HEK293 (cell line): ENCODE data around the gene EPAS1.

ENCODE experiments used
- CTCF ChIA-PET: fragments of 350-600 bp; formaldehyde crosslinking; extraction: SDS; loops from one replicate; lab custom pipeline; 2021; ENCODE audit warnings: antibody characterized with exemption; lab: Yijun Ruan, JAX
- POLR2A ChIA-PET: fragments of 300-600 bp; formaldehyde crosslinking; extraction: SDS; loops from one replicate; lab custom pipeline; 2020; ENCODE audit warnings: antibody characterized with exemption, inconsistent platforms; lab: Yijun Ruan, JAX
- H3K27ac ChIP-seq: fragments of 200-500 bp; sonication (Bioruptor generic); 2 replicates; pipeline ENCODE4 v1.5.1; 2014; ENCODE audit warnings: low read depth, low read length, control low read depth, inconsistent platforms; ENCODE audit errors: extremely low read depth
- H3K36me3 ChIP-seq, 2 experiments: fragments of 200-500 bp in 1 of 2; sonication (Bioruptor generic) in 1 of 2; 1 replicate in 1 of 2; 2 replicates in 1 of 2; pipeline ENCODE4 v1.5.1; 2014 to 2017; ENCODE audit warnings: inconsistent platforms in 2 of 2, low read length in 2 of 2; ENCODE audit not compliant: control insufficient read depth in 2 of 2, insufficient read depth in 1 of 2
- H3K4me1 ChIP-seq: fragments of 200-500 bp; sonication (Bioruptor generic); 2 replicates; pipeline ENCODE4 v1.5.1; 2014; ENCODE audit warnings: mild to moderate bottlenecking, low read length, inconsistent platforms; ENCODE audit not compliant: control insufficient read depth, insufficient read depth
- H3K4me3 ChIP-seq: 2 replicates; pipeline ENCODE4 v1.5.1; 2011; ENCODE audit warnings: low read depth, mild to moderate bottlenecking, control low read depth, low read length, moderate library complexity
- H3K9me3 ChIP-seq: fragments of 200-500 bp; sonication (Bioruptor generic); 2 replicates; pipeline ENCODE4 v1.5.1; 2014; ENCODE audit warnings: low read depth, low read length, inconsistent platforms; ENCODE audit not compliant: control insufficient read depth, insufficient read depth
- REPIN1 ChIP-seq: fragments of 450-650 bp; formaldehyde crosslinking; IDR thresholded peaks from 2 replicates; pipeline ENCODE4 v1.5.1; 2017; ENCODE audit warnings: missing biosample characterization, missing genetic modification characterization, low read depth
- WT1 ChIP-seq: fragments of 450-650 bp; formaldehyde crosslinking; IDR thresholded peaks from 2 replicates; pipeline ENCODE4 v1.5.1; 2016; ENCODE audit warnings: missing biosample characterization, missing genetic modification characterization
- ZBTB1 ChIP-seq: fragments of 450-650 bp; formaldehyde crosslinking; IDR thresholded peaks from 2 replicates; pipeline ENCODE4 v1.5.1; 2016; ENCODE audit warnings: missing biosample characterization, missing genetic modification characterization
- ZEB2 ChIP-seq: fragments of 450-650 bp; formaldehyde crosslinking; IDR thresholded peaks from 2 replicates; pipeline ENCODE4 v1.5.1; 2016; ENCODE audit warnings: missing biosample characterization, missing genetic modification characterization
- ZNF10 ChIP-seq: fragments of 450-650 bp; formaldehyde crosslinking; IDR thresholded peaks from 2 replicates; pipeline ENCODE4 v1.5.1; 2017; ENCODE audit warnings: missing biosample characterization, missing genetic modification characterization
- ZNF121 ChIP-seq: fragments of 450-650 bp; formaldehyde crosslinking; IDR thresholded peaks from 2 replicates; pipeline ENCODE4 v1.5.1; 2016; ENCODE audit warnings: missing biosample characterization, missing genetic modification characterization
- ZNF138 ChIP-seq: fragments of 450-650 bp; formaldehyde crosslinking; IDR thresholded peaks from 2 replicates; pipeline ENCODE4 v1.5.1; 2016; ENCODE audit warnings: missing biosample characterization, missing genetic modification characterization, borderline replicate concordance
- ZNF155 ChIP-seq: fragments of 450-650 bp; formaldehyde crosslinking; IDR thresholded peaks from 2 replicates; pipeline ENCODE4 v1.5.1; 2016; ENCODE audit warnings: missing biosample characterization, missing genetic modification characterization
- ZNF169 ChIP-seq: fragments of 450-650 bp; formaldehyde crosslinking; IDR thresholded peaks from 2 replicates; pipeline ENCODE4 v1.5.1; 2016; ENCODE audit warnings: missing biosample characterization, missing genetic modification characterization
- ZNF214 ChIP-seq: fragments of 450-650 bp; formaldehyde crosslinking; IDR thresholded peaks from 2 replicates; pipeline ENCODE4 v1.5.1; 2017; ENCODE audit warnings: missing biosample characterization, mild to moderate bottlenecking, missing genetic modification characterization, borderline replicate concordance
- ZNF266 ChIP-seq: fragments of 450-650 bp; formaldehyde crosslinking; IDR thresholded peaks from 2 replicates; pipeline ENCODE4 v1.5.1; 2016; ENCODE audit warnings: missing biosample characterization, missing genetic modification characterization, low read depth
- ZNF416 ChIP-seq: fragments of 450-650 bp; formaldehyde crosslinking; IDR thresholded peaks from 2 replicates; pipeline ENCODE4 v1.5.1; 2016; ENCODE audit warnings: missing biosample characterization, missing genetic modification characterization
- ZNF433 ChIP-seq: fragments of 450-650 bp; formaldehyde crosslinking; IDR thresholded peaks from 2 replicates; pipeline ENCODE4 v1.5.1; 2016; ENCODE audit warnings: missing biosample characterization, missing genetic modification characterization, low read depth
- ZNF488 ChIP-seq: fragments of 450-650 bp; formaldehyde crosslinking; IDR thresholded peaks from 2 replicates; pipeline ENCODE4 v1.5.1; 2016; ENCODE audit warnings: missing biosample characterization, missing genetic modification characterization
- ZNF596 ChIP-seq: fragments of 450-650 bp; IDR thresholded peaks from 2 replicates; pipeline ENCODE4 v1.5.0; 2018; ENCODE audit warnings: missing biosample characterization, mild to moderate bottlenecking, missing genetic modification characterization, moderate library complexity
- ZNF747 ChIP-seq: fragments of 450-650 bp; formaldehyde crosslinking; IDR thresholded peaks from 2 replicates; pipeline ENCODE4 v1.5.1; 2016; ENCODE audit warnings: missing biosample characterization, missing genetic modification characterization
- ZNF791 ChIP-seq: fragments of 450-650 bp; formaldehyde crosslinking; IDR thresholded peaks from 2 replicates; pipeline ENCODE4 v1.5.1; 2016; ENCODE audit warnings: missing biosample characterization, missing genetic modification characterization
- ZNF830 ChIP-seq: fragments of 450-650 bp; IDR thresholded peaks from 2 replicates; pipeline ENCODE4 v1.5.0; 2018; ENCODE audit warnings: missing biosample characterization, missing genetic modification characterization, low read depth, mild to moderate bottlenecking, moderate library complexity
- TF ChIP-seq, protein P1 (sequence below): fragments of 450-650 bp; formaldehyde crosslinking; IDR thresholded peaks from 2 replicates; pipeline ENCODE4 v1.5.1; 2016; ENCODE audit warnings: missing biosample characterization, missing genetic modification characterization, borderline replicate concordance
- TF ChIP-seq, protein P2 (sequence below): fragments of 450-650 bp; IDR thresholded peaks from 2 replicates; pipeline ENCODE4 v1.5.1; 2018; ENCODE audit warnings: missing biosample characterization, mild to moderate bottlenecking, missing genetic modification characterization
- TF ChIP-seq, protein P3 (sequence below): fragments of 450-650 bp; formaldehyde crosslinking; IDR thresholded peaks from 2 replicates; pipeline ENCODE4 v1.5.1; 2016; ENCODE audit warnings: missing biosample characterization, missing genetic modification characterization
- TF ChIP-seq, protein P4 (sequence below): fragments of 450-650 bp; formaldehyde crosslinking; IDR thresholded peaks from 2 replicates; pipeline ENCODE4; 2016; ENCODE audit warnings: missing biosample characterization, missing genetic modification characterization

EPAS1 gene

DNA sequence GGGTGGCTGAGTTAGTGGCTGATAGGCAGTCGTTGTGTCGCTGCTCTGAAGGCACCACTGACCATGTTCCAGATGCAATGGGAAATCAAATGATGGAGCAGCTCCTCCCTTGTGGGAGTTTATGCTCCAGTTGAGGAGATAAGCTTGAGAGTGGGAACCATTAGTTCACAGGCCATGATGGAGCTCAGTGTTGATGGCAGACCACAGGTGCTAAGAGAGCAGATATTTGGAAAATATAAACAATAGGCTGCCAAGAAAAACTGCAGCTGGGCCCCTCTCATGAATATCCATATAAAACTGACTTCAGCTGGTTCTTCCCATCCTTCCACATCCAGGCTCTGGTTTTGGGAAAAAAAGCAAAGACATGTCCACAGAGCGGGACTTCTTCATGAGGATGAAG, 63.1 kb downstream of the EPAS1 start:
- no peaks in the 10 kb centered on the region for H3K4me1 ChIP-seq
- no peaks in the 10 kb centered on the region for H3K9me3 ChIP-seq
- ChIA-PET POLR2A (no interaction called here), CTCF (interaction anchor here (0.7 to 1.3 kb wide), 2 partner anchors 84 to 349 kb away, joined by 3 to 6 read pairs; no protein-coding TSS in a partner anchor)
- H3K27ac ChIP-seq, result no peak overlapping the region
- TF ChIP-seq ZNF121 (tag by site-specific recombination) (no peak), ZNF169 (tag by site-specific recombination) (no peak), ZNF155 (no peak)
- no peak overlapping the region for H3K4me3 ChIP-seq
- peaks cover 0 to 64% of the 10 kb centered on the region in 2 experiments; a peak in 1 of 3 replicates for H3K36me3 ChIP-seq

GRCh38 chr2:46361920-46362666, 64.9 kb downstream of the EPAS1 start:
- ChIA-PET CTCF (interaction anchor here (1.2 to 2.0 kb wide), 4 partner anchors 271 to 368 kb away, joined by 5 to 9 read pairs (median 6); no protein-coding TSS in a partner anchor), POLR2A (no interaction called here)
- H3K4me1 ChIP-seq, result no peaks in the 10 kb centered on the region
- H3K27ac ChIP-seq, result no peak overlapping the region
- peaks cover 0 to 52% of the 10 kb centered on the region in 2 experiments; a peak in 1 of 3 replicates for H3K36me3 ChIP-seq
- TF ChIP-seq ZNF138 (tag by site-specific recombination), result no peak
- TF ChIP-seq, protein P1, sequence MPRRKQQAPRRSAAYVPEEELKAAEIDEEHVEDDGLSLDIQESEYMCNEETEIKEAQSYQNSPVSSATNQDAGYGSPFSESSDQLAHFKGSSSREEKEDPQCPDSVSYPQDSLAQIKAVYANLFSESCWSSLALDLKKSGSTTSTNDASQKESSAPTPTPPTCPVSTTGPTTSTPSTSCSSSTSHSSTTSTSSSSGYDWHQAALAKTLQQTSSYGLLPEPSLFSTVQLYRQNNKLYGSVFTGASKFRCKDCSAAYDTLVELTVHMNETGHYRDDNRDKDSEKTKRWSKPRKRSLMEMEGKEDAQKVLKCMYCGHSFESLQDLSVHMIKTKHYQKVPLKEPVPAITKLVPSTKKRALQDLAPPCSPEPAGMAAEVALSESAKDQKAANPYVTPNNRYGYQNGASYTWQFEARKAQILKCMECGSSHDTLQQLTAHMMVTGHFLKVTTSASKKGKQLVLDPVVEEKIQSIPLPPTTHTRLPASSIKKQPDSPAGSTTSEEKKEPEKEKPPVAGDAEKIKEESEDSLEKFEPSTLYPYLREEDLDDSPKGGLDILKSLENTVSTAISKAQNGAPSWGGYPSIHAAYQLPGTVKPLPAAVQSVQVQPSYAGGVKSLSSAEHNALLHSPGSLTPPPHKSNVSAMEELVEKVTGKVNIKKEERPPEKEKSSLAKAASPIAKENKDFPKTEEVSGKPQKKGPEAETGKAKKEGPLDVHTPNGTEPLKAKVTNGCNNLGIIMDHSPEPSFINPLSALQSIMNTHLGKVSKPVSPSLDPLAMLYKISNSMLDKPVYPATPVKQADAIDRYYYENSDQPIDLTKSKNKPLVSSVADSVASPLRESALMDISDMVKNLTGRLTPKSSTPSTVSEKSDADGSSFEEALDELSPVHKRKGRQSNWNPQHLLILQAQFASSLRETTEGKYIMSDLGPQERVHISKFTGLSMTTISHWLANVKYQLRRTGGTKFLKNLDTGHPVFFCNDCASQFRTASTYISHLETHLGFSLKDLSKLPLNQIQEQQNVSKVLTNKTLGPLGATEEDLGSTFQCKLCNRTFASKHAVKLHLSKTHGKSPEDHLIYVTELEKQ (tag by site-specific recombination), result no peak
- TF ChIP-seq ZNF266, result no peak
- no peak for TF ChIP-seq ZNF433 (tag by site-specific recombination)
- TF ChIP-seq, protein P2, sequence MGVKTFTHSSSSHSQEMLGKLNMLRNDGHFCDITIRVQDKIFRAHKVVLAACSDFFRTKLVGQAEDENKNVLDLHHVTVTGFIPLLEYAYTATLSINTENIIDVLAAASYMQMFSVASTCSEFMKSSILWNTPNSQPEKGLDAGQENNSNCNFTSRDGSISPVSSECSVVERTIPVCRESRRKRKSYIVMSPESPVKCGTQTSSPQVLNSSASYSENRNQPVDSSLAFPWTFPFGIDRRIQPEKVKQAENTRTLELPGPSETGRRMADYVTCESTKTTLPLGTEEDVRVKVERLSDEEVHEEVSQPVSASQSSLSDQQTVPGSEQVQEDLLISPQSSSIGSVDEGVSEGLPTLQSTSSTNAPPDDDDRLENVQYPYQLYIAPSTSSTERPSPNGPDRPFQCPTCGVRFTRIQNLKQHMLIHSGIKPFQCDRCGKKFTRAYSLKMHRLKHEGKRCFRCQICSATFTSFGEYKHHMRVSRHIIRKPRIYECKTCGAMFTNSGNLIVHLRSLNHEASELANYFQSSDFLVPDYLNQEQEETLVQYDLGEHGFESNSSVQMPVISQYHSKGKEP (tag by site-specific recombination), result no peak
- TF ChIP-seq, protein P3, sequence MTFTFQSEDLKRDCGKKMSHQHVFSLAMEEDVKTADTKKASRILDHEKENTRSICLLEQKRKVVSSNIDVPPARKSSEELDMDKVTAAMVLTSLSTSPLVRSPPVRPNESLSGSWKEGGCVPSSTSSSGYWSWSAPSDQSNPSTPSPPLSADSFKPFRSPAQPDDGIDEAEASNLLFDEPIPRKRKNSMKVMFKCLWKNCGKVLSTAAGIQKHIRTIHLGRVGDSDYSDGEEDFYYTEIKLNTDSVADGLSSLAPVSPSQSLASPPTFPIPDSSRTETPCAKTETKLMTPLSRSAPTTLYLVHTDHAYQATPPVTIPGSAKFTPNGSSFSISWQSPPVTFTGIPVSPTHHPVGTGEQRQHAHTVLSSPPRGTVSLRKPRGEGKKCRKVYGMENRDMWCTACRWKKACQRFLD (tag by site-specific recombination), result no peak
- TF ChIP-seq WT1 (tag by site-specific recombination), result no peak
- TF ChIP-seq, protein P4, sequence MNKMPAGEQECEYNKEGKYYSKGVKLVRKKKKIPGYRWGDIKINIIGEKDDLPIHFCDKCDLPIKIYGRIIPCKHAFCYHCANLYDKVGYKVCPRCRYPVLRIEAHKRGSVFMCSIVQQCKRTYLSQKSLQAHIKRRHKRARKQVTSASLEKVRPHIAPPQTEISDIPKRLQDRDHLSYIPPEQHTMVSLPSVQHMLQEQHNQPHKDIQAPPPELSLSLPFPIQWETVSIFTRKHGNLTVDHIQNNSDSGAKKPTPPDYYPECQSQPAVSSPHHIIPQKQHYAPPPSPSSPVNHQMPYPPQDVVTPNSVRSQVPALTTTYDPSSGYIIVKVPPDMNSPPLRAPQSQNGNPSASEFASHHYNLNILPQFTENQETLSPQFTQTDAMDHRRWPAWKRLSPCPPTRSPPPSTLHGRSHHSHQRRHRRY (tag by site-specific recombination), result no peak
- TF ChIP-seq REPIN1 (tag by site-specific recombination), result no peak
- TF ChIP-seq ZNF791 (tag by site-specific recombination), result no peak
- TF ChIP-seq ZNF747, result no peak
- TF ChIP-seq ZBTB1 (tag by site-specific recombination), result no peak
- no peak for TF ChIP-seq ZNF596 (tag by site-specific recombination)
- TF ChIP-seq ZNF214 (tag by site-specific recombination), result no peak
- no peak for TF ChIP-seq ZNF416 (tag by site-specific recombination)
- no peak for TF ChIP-seq ZEB2 (tag by site-specific recombination)
- TF ChIP-seq ZNF830 (tag by site-specific recombination), result no peak
- TF ChIP-seq ZNF10, result no peak
- TF ChIP-seq ZNF488 (tag by site-specific recombination), result no peak
- no peaks in the 10 kb centered on the region for H3K9me3 ChIP-seq
- no peak overlapping the region for H3K4me3 ChIP-seq
